GM18519 (cell line): ENCODE measurements around the gene RALGPS1.

Experiments
- ATAC-seq: cut with Tn5 transposase; IDR thresholded peaks from one replicate; pipeline ENCODE4 v1.9.1; 2021; ENCODE audit warnings: mild to moderate bottlenecking, moderate library complexity; ENCODE audit not compliant: unreplicated experiment, low FRiP score

Gene RALGPS1

GRCh38 chr9:127090341-127090985 lies 175.9 kb downstream of the RALGPS1 start:
- no peak for ATAC-seq

- ATAC-seq: no peak
These were observed 176.9 kb downstream of the RALGPS1 start for GRCh38 chr9:127091526-127091925.

- ATAC-seq: no peak
These were observed 177.5 kb downstream of the RALGPS1 start for GRCh38 chr9:127092041-127092608.

- ATAC-seq: no peak
These were observed 178.9 kb downstream of the RALGPS1 start for GRCh38 chr9:127093319-127094020.

- ATAC-seq: no peak
These were observed 180.8 kb downstream of the RALGPS1 start for GRCh38 chr9:127095411-127095810.

- no peak for ATAC-seq
These were observed 181.6 kb downstream of the RALGPS1 start for GRCh38 chr9:127096208-127096607.

GRCh38 chr9:127097683-127098082 lies 183.1 kb downstream of the RALGPS1 start:
- ATAC-seq: no peak

GRCh38 chr9:127098916-127099553 lies 184.5 kb downstream of the RALGPS1 start:
- no peak for ATAC-seq

GRCh38 chr9:127099664-127100063 lies 185.1 kb downstream of the RALGPS1 start:
- no peak for ATAC-seq

- no peak for ATAC-seq
These were observed 187.6 kb downstream of the RALGPS1 start for GRCh38 chr9:127102176-127102575.

GRCh38 chr9:127102788-127103187 lies 188.2 kb downstream of the RALGPS1 start:
- no peak for ATAC-seq

GRCh38 chr9:127104581-127105311 lies 190.2 kb downstream of the RALGPS1 start:
- ATAC-seq: no peak

- ATAC-seq: no peak
These were observed 191.4 kb downstream of the RALGPS1 start for GRCh38 chr9:127105805-127106465.

GRCh38 chr9:127106466-127106855 lies 191.9 kb downstream of the RALGPS1 start:
- no peak for ATAC-seq

- ATAC-seq: no peak
These were observed 192.8 kb downstream of the RALGPS1 start for GRCh38 chr9:127107171-127107928.

GRCh38 chr9:127107929-127108876 lies 193.6 kb downstream of the RALGPS1 start:
- ATAC-seq: no peak

GRCh38 chr9:127109212-127109711 lies 194.7 kb downstream of the RALGPS1 start:
- no peak for ATAC-seq

- no peak for ATAC-seq
These were observed 197.5 kb downstream of the RALGPS1 start for GRCh38 chr9:127112056-127112455.
